ENCODE results near the gene TDRKH.

Gene TDRKH

GRCh38 chr1:151809290-151809984 is 19.1 kb upstream of the TDRKH start:
- Histone ChIP-seq H2AFZ (ENCODE audit: insufficient read depth, low read length, poor library complexity) (no peak overlapping the region), H2BK5ac (ENCODE audit: low read depth, low read length, poor library complexity) (no peak overlapping the region), H3K9me3 (ENCODE audit: insufficient read depth, low read depth, low read length) (no peaks in the 10 kb centered on the region), H3K4me1 (ENCODE audit: control insufficient read depth in 1 of 2, insufficient read depth in 2 of 2, low read length in 2 of 2) (no peaks in the 10 kb centered on the region), H3K27me3 (ENCODE audit: insufficient read depth, low read length) (no peaks in the 10 kb centered on the region), H2BK120ac (ENCODE audit: insufficient read depth, low read length, poor library complexity) (no peak overlapping the region), H3K18ac (ENCODE audit: low read length) (no peak overlapping the region), H3K4me3 (ENCODE audit: low read depth, low read length) (no peak overlapping the region), H3K4ac (ENCODE audit: low read depth, low read length) (no peak overlapping the region), H2BK12ac (ENCODE audit: low read length) (no peak overlapping the region), H3K14ac (ENCODE audit: low read length) (no peak overlapping the region), H4K8ac (ENCODE audit: low read depth, low read length) (no peak overlapping the region), H3K79me2 (ENCODE audit: control insufficient read depth, insufficient read depth, low read length, poor library complexity) (no peaks in the 10 kb centered on the region), H3K9ac (ENCODE audit: low read length) (no peak overlapping the region), H3K4me2 (ENCODE audit: low read length) (no peak overlapping the region), H4K12ac (ENCODE audit: low read depth, low read length) (no peak overlapping the region), H3K36me3 (ENCODE audit: control insufficient read depth in 1 of 2, insufficient read depth in 2 of 2, low read length in 2 of 2) (no peaks in the 10 kb centered on the region), H3K79me1 (ENCODE audit: low read length) (no peaks in the 10 kb centered on the region), H2AK5ac (ENCODE audit: low read length) (no peak overlapping the region), H4K91ac (ENCODE audit: low read depth, low read length) (no peak overlapping the region), H3K27ac (ENCODE audit: low read depth, low read length) (no peak overlapping the region), H3K23ac (ENCODE audit: low read length) (no peak overlapping the region)
- WGBS (ENCODE audit: extremely low coverage, insufficient coverage, insufficient read length): no CpG with 5 or more reads among the region's 8 CpGs
- DNase-seq: peak in 1 of 2 donors; percentile 33

- Histone ChIP-seq H2BK12ac (ENCODE audit: low read length) (no peak overlapping the region), H3K79me2 (ENCODE audit: control insufficient read depth, insufficient read depth, low read length, poor library complexity) (no peaks in the 10 kb centered on the region), H2AK5ac (ENCODE audit: low read length) (no peak overlapping the region), H3K4ac (ENCODE audit: low read depth, low read length) (no peak overlapping the region), H3K4me2 (ENCODE audit: low read length) (no peak overlapping the region), H3K36me3 (ENCODE audit: control insufficient read depth in 1 of 2, insufficient read depth in 2 of 2, low read length in 2 of 2) (no peaks in the 10 kb centered on the region), H4K8ac (ENCODE audit: low read depth, low read length) (no peak overlapping the region), H3K27ac (ENCODE audit: low read depth, low read length) (no peak overlapping the region), H3K27me3 (ENCODE audit: insufficient read depth, low read length) (no peaks in the 10 kb centered on the region), H4K12ac (ENCODE audit: low read depth, low read length) (no peak overlapping the region), H2AFZ (ENCODE audit: insufficient read depth, low read length, poor library complexity) (no peak overlapping the region), H3K23ac (ENCODE audit: low read length) (no peak overlapping the region), H4K91ac (ENCODE audit: low read depth, low read length) (no peak overlapping the region), H3K4me3 (ENCODE audit: low read depth, low read length) (no peak overlapping the region), H2BK5ac (ENCODE audit: low read depth, low read length, poor library complexity) (no peak overlapping the region), H3K14ac (ENCODE audit: low read length) (no peak overlapping the region), H3K9ac (ENCODE audit: low read length) (no peak overlapping the region), H3K18ac (ENCODE audit: low read length) (no peak overlapping the region), H2BK120ac (ENCODE audit: insufficient read depth, low read length, poor library complexity) (no peak overlapping the region), H3K4me1 (ENCODE audit: control insufficient read depth in 1 of 2, insufficient read depth in 2 of 2, low read length in 2 of 2) (no peaks in the 10 kb centered on the region), H3K9me3 (ENCODE audit: insufficient read depth, low read depth, low read length) (no peaks in the 10 kb centered on the region), H3K79me1 (ENCODE audit: low read length) (no peaks in the 10 kb centered on the region)
- DNase-seq: no peak
- whole genome bisulfite sequencing (ENCODE audit: extremely low coverage, insufficient coverage, insufficient read length): no CpG with 5 or more reads among the region's 1 CpG
Measured at GRCh38 chr1:151807766-151808165, 17.5 kb upstream of the TDRKH start.

- Histone ChIP-seq H2AFZ (ENCODE audit: insufficient read depth, low read length, poor library complexity) (no peak overlapping the region), H3K4me1 (ENCODE audit: control insufficient read depth in 1 of 2, insufficient read depth in 2 of 2, low read length in 2 of 2) (no peaks in the 10 kb centered on the region), H4K12ac (ENCODE audit: low read depth, low read length) (no peak overlapping the region), H2BK5ac (ENCODE audit: low read depth, low read length, poor library complexity) (no peak overlapping the region), H3K4me2 (ENCODE audit: low read length) (no peak overlapping the region), H2BK120ac (ENCODE audit: insufficient read depth, low read length, poor library complexity) (no peak overlapping the region), H3K23ac (ENCODE audit: low read length) (no peak overlapping the region), H4K91ac (ENCODE audit: low read depth, low read length) (no peak overlapping the region), H3K27me3 (ENCODE audit: insufficient read depth, low read length) (no peaks in the 10 kb centered on the region), H3K79me2 (ENCODE audit: control insufficient read depth, insufficient read depth, low read length, poor library complexity) (no peaks in the 10 kb centered on the region), H3K4me3 (ENCODE audit: low read depth, low read length) (no peak overlapping the region), H3K9ac (ENCODE audit: low read length) (no peak overlapping the region), H3K18ac (ENCODE audit: low read length) (no peak overlapping the region), H3K36me3 (ENCODE audit: control insufficient read depth in 1 of 2, insufficient read depth in 2 of 2, low read length in 2 of 2) (no peaks in the 10 kb centered on the region), H2BK12ac (ENCODE audit: low read length) (no peak overlapping the region), H4K8ac (ENCODE audit: low read depth, low read length) (no peak overlapping the region), H3K4ac (ENCODE audit: low read depth, low read length) (no peak overlapping the region), H3K27ac (ENCODE audit: low read depth, low read length) (no peak overlapping the region), H3K79me1 (ENCODE audit: low read length) (no peaks in the 10 kb centered on the region), H3K14ac (ENCODE audit: low read length) (no peak overlapping the region), H3K9me3 (ENCODE audit: insufficient read depth, low read depth, low read length) (no peaks in the 10 kb centered on the region), H2AK5ac (ENCODE audit: low read length) (no peak overlapping the region)
- no CpG with 5 or more reads among the region's 5 CpGs for WGBS (ENCODE audit: extremely low coverage, insufficient coverage, insufficient read length)
- no peak for DNase-seq
Measured at GRCh38 chr1:151807131-151807530, 16.8 kb upstream of the TDRKH start.

GRCh38 chr1:151806170-151806569 is 15.9 kb upstream of the TDRKH start:
- Histone ChIP-seq H3K23ac (ENCODE audit: low read length) (no peak overlapping the region), H2BK120ac (ENCODE audit: insufficient read depth, low read length, poor library complexity) (no peak overlapping the region), H3K9me3 (ENCODE audit: insufficient read depth, low read depth, low read length) (no peaks in the 10 kb centered on the region), H2BK12ac (ENCODE audit: low read length) (no peak overlapping the region), H3K4me2 (ENCODE audit: low read length) (no peak overlapping the region), H4K12ac (ENCODE audit: low read depth, low read length) (no peak overlapping the region), H3K9ac (ENCODE audit: low read length) (no peak overlapping the region), H2AK5ac (ENCODE audit: low read length) (no peak overlapping the region), H3K79me2 (ENCODE audit: control insufficient read depth, insufficient read depth, low read length, poor library complexity) (no peaks in the 10 kb centered on the region), H3K36me3 (ENCODE audit: control insufficient read depth in 1 of 2, insufficient read depth in 2 of 2, low read length in 2 of 2) (no peaks in the 10 kb centered on the region), H3K27ac (ENCODE audit: low read depth, low read length) (no peak overlapping the region), H4K91ac (ENCODE audit: low read depth, low read length) (no peak overlapping the region), H3K18ac (ENCODE audit: low read length) (no peak overlapping the region), H3K4me1 (ENCODE audit: control insufficient read depth in 1 of 2, insufficient read depth in 2 of 2, low read length in 2 of 2) (no peaks in the 10 kb centered on the region), H3K4me3 (ENCODE audit: low read depth, low read length) (no peak overlapping the region), H4K8ac (ENCODE audit: low read depth, low read length) (no peak overlapping the region), H3K14ac (ENCODE audit: low read length) (no peak overlapping the region), H2AFZ (ENCODE audit: insufficient read depth, low read length, poor library complexity) (no peak overlapping the region), H3K27me3 (ENCODE audit: insufficient read depth, low read length) (no peaks in the 10 kb centered on the region), H3K79me1 (ENCODE audit: low read length) (no peaks in the 10 kb centered on the region), H3K4ac (ENCODE audit: low read depth, low read length) (no peak overlapping the region), H2BK5ac (ENCODE audit: low read depth, low read length, poor library complexity) (no peak overlapping the region)
- no peak for DNase-seq
- WGBS (ENCODE audit: extremely low coverage, insufficient coverage, insufficient read length): no CpG with 5 or more reads among the region's 7 CpGs

All from trophoblast cell (in vitro differentiated cells and primary cell).